22Rv1 (cell line): ENCODE data around the gene GYS1.

Source experiments
- ZFX ChIP-seq: fragments of 450-650 bp; IDR thresholded peaks from 2 replicates; pipeline ENCODE4 v1.6.1; 2017; ENCODE audit warnings: antibody characterized with exemption, borderline replicate concordance
- TF ChIP-seq, protein P1 (sequence below): fragments of 450-650 bp; IDR thresholded peaks from 2 replicates; pipeline ENCODE4 v1.5.1; 2017; ENCODE audit warnings: mild to moderate bottlenecking

DNA sequence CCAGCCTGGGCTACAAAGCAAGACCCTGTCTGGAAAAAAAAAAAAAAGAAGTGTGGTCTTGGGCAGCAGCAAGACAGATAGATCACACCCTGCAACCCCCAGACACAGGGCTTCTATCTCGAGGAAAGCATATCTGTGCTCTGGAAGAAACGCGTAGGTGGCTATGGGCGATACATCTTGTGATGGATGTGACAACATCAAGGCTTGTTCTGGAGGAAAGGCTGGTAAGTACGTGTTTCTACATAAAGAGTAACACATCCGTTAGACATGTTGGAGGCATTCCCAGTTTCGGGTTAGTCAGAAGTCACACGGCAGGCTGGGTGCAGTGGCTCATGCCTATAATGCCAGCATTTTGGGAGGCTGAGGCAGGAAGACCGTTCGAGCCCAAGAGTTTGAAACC is 66.2 kb downstream of the GYS1 start:
- TF ChIP-seq, protein P1, sequence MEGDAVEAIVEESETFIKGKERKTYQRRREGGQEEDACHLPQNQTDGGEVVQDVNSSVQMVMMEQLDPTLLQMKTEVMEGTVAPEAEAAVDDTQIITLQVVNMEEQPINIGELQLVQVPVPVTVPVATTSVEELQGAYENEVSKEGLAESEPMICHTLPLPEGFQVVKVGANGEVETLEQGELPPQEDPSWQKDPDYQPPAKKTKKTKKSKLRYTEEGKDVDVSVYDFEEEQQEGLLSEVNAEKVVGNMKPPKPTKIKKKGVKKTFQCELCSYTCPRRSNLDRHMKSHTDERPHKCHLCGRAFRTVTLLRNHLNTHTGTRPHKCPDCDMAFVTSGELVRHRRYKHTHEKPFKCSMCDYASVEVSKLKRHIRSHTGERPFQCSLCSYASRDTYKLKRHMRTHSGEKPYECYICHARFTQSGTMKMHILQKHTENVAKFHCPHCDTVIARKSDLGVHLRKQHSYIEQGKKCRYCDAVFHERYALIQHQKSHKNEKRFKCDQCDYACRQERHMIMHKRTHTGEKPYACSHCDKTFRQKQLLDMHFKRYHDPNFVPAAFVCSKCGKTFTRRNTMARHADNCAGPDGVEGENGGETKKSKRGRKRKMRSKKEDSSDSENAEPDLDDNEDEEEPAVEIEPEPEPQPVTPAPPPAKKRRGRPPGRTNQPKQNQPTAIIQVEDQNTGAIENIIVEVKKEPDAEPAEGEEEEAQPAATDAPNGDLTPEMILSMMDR, result no peak
- TF ChIP-seq ZFX, result no peak
